GM19023 (cell line): ENCODE measurements around the gene GLI2.

Source experiments
- ATAC-seq: cut with Tn5 transposase; IDR thresholded peaks from one replicate; pipeline ENCODE4 v1.9.1; 2021; ENCODE audit warnings: mild to moderate bottlenecking, moderate library complexity; ENCODE audit not compliant: unreplicated experiment

GLI2 gene

DNA sequence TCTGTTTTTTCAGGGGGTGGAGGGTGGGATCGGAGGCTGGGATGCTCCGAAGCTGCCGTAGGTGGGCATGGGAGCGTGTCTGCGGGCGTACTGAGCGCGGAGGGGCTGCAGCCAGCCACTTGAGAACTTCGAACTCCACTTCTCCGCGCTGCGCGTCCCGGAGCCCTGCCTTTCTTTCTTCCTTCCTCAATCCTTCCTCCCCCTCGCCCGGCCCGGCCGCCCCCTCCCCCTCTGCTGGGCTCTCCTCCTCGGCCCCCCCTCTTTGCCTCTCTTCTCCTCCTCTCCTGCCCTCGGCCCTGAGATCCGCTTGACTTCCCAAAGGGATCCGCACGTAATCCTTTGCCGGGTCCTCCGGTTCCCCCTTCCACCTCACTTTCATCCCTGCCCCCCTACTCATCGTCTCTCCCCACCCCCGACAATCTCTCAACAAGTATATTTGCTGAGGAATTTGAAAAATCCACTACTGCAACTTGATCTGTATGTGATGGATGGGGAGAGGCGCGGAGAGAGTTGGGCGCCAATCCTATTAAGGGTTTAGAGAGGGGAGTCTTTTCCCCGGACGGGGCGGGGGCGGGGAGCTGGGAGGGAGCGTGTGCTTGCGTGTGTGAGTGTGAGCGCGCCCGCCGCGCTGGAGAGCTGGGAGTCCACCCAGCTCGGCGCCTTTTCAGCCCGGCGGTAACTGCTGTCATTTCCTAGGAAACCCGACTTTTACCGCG lies 1.1 kb downstream of the GLI2 start:
- ATAC-seq = no peak

DNA sequence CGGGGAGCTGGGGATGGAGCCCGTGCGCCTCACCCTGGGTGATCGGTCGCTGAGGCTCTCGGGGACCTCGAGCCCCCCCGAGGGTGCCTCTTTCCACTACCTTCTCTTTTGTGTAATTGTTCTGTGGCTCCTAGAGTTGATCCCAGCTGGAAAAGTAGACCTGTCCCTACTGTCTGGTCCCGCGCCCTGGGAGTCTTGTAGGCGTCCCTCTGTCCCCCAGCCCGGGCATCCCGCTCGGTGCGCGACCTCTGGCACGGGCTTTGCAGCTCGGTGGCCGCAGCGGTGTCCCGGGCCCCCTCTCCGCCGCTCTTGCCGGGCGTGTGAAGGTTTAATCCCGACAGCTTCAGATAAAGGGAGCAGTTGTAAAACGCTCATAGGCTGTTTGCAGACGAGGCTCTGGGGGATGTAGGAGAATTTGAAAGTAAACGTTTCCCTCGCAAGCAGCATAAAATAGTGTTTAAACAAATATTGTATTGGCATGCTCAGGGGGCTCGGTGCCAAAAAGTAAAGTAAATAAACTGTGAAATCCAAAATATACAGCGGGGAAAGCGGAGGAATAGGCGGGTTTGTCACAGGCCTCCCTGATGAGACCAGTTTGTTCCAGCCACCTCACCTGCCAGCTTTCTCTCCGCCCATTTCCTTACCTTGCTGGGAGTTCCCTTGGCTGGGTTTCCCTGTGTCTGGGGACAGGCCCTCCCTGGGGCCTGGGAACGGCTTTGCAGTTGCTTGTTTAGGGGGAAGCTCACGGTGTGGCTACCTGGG lies 1.9 kb downstream of the GLI2 start:
- no peak for ATAC-seq

DNA sequence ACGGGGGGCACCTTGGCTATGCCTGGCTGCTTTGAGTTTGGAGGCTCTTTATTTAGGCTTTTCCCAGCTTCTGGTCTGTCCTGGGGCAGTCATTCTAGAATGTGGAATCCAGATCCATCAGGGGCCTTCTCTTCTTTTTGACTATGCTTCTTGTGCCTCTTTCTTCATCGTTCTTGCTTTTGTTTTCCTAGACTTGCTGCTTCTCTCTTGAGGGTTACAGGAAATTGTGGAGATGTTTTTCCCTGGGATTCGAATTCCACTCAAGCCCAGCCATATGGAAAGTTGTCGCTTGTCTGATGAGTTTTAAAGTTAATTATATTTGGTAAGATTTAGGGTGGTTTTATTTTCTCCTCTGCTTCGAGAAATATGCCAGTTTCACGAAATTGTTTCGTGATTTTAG lies 2.4 kb downstream of the GLI2 start:
- no peak for ATAC-seq

DNA sequence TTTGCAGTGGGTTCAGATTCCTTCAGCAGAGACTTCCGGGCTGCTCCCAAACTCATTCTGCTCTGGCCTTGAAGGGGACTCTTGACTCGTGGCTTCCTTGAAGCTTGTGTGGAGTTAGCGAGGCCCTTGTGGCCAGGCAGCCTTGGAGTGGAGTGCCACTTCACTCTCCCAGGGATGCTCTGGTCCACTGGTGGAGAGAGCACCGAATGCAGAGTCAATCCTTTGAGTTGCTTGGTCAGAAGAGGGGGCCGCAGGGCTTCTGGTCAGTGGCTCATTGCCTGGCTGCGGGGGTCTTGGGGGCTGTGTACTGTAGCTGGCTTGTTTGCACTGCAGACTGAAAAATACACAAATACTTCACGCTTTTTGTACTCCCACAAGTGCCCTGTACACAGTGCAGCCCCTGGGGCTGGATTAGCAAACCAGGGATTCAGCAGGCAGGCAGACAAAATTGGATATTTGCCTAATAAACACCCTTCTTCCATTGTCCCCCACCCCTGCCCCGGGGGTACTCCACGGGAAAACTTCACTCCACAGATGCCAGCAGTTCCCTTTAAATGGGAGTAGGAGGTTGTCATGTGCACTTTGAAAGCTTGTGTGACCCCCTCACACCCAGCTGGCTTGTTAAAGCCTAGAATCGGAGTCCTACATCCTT lies 3.2 kb downstream of the GLI2 start:
- ATAC-seq = no peak

DNA sequence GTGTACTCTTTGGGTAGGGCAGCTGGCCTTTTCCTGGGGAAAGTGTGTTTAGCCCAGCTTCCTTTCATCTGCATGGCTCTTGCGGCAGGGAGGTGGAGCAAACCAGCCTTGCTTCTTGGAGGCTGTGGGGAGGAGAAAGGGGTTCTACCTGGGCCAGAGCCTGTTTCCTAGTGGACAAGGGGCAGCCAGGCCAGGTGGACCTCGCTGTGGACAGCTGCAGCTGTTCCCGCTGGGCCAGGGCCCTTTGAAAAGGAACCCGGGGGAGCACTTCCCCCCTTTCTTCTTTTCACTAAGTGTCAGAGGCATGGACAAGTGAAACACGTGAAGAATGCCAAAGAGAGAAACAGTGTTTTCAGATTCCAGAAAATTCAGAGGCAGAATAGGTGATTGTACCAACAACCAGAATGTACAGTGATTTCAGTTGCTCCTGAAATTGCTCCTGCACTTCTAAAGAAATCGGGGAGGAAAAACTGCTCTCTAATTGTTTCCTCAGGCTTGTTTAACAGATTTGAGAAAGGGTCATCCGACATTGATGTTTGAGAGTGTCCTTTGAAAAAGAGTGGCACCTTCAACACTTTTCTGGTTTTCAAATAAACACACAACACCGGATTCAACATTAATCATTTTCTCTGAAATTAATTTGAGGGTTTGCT lies 3.9 kb downstream of the GLI2 start:
- no peak for ATAC-seq

DNA sequence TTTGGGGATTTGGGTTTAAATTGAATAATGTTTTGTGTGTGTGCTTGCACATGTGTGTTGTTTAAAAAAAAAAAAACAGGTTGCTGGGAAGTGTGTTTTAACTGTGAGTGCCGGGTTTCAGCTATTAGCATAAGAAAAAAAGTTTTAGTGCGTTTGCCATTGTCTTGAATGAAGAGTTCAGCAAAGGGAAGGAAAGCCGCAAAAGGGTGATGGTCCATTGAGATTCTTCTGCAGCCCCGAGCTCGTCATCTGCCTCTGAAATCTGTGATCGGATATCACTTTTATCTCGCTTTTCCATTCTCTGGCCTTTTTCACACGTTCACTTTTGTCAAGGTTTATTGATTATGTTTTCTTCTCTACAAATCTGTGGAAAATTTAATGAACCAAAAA lies 4.7 kb downstream of the GLI2 start:
- ATAC-seq = no peak

DNA sequence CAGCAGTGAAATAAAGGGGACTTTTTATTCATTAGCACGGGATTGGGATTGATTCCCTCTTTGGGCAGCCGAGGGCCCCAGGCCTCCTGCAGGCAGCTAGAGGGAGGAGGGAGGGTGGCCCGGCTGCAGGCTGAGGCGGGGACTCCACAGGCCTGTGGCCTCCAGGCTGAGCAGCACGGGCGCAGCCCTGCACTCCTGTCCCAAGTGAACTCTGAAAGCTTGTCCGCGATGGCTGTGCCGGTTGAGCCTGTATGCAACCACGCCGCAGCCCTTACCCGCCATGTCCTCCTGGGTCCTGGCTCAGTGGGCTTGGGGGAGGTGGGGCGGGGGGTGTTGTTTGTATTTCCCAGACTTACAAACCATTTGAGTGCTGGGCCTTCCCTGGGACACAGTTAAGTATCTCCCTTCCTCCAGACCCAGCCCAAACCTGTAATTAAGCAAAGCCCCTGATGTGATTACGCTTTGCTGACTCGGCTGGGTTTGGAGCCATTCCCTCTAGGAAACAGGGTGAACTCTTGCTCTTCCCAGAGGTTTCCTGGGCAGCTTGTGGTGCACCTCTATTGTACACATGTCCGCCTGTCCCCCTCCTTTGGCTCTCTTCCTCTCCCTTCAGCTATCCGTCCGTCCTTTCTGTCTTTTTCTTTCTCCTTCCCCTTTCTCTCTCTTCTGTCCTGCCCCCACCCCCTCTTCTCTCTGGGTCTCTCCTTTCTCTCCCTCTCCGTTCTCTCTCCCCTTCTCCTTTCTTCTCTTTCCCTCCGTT lies 5.3 kb downstream of the GLI2 start:
- ATAC-seq = no peak

DNA sequence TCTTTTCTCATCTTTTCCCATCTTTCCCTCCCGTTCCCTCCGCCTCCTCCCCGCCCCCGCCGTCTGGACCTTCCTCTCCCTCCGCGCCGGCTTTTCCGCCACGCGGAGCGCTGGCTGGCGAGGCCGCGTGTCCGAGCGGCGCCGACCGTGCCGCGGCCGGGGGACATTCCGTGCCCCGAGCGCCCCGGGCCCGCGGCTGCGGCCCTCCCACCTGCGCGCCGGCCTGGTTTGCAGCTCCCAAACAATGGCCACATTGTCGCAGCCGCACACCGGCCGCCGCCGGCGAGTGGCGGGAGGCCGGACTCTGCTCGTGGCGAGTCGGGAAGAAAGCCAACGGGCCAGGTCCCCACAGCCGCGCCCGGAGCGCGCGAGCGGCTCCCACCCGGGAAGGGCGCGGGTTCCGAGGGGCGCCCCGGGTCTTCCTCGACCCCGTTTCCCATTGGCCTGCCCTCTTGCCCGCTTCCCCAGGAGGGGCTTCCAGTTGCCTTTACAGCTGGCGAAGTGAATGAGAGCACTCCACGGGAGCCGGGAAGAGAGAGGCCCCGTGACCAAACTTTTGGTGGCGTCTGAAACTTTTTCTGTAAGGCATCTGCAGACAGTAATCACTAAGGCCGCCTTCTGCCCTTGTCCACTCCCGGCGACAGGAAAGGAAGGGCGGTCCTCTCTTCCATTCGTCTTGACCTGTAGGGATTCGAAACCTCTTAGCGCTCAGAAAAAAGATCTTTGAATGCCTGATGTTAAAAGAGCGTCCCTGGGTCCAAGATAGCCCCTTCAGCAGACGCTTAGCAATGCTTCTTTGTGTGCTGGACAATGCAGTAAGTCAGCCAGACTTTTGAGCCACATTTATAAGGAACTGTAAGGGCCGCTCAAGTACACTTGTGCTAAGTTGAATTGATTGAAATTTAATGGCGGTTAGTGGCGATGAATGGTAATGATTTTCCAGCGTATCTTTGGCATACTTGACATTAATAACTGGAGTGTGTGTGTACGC lies 6.2 kb downstream of the GLI2 start:
- no peak for ATAC-seq

DNA sequence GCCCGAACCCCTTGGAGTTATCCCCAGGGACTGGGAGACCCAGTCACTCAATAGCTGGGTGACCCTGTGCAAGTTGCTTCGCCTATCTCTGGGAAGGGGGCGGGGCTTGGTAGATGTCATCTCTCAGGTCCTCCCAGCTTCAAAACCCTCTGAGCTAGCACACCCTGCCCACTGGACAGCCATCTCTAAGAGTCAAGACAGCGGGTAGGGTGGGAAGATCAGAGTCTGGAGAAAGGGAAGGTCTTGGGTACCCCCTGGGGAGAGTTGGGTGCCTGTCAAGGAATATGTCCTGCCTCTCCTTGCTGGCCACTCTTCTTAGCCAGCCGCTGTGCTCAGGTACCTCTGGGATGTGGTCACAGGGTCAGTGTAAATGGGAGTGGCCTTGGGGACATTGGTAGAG lies 8.0 kb downstream of the GLI2 start:
- no peak for ATAC-seq

DNA sequence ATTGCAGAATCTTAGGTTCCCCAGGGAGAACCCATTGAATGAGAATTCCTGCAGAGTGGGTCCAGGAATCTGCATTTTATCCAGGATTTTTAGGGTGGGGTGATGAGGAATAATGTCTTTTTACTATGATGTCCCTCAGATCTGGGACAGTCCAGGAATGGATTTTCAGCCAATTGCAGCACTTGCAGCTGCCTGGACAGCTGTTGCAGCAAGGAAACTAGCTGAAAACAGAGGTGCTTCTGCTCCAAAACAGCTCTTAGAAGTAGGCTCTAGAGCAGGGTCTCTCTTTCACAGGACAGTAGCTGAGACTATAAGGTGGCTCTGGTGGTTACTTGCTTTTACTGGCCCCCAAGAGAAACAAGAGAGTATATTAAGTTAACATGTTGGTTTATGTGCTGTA lies 9.1 kb downstream of the GLI2 start:
- ATAC-seq = no peak

DNA sequence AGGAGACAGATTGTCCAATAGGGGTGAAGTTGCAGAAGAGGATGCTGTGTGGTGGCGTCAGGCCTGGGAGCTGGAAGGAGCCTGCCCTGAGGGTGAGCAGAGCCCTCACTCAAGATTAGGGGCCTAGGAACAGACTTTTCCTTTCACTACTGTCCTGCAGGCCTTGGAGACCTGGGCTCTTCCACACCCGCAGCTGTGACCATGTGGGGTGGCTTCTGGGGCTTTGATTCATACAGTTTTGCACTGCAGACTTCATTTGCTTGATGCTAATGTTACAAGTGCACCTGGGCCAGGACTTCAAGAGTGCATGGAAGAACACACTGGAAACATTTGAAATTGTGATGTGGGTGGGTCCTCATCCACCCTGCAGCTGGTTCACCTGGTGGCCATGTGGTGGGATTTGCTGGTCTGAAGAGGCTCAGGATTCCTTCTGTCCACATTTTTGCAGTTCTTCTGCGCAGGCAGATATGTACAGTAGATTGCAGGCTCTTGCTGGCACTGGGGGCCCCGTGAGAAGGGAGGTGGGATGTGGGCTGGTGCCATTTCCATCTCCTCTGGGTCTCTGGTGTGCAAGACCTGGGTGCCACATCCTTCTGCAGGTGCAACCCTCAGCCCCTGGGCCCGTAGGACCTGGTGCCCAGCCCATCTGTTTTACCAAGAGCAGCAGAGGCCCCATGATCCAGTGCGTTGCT lies 9.9 kb downstream of the GLI2 start:
- ATAC-seq = no peak

DNA sequence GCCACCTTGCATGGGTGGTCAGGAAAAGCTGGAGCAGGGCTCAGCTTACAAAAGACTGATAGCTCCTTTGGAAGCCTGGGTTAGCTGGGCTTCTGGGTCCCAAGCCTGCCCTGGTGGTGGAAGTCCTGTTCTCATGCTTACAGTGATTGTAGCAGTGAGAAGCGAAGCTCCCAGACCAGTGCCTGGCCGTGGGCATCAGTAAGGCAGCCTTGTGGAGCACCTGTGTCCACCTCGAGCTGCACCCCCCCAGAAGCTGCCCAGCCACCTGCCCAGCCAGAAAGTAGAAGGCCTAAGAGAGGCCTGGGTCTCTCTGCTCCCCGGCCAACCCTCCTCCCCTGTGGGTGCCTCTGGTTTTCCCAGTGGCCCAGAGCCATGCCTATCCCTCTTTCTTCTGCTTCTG lies 10.5 kb downstream of the GLI2 start:
- ATAC-seq = no peak

DNA sequence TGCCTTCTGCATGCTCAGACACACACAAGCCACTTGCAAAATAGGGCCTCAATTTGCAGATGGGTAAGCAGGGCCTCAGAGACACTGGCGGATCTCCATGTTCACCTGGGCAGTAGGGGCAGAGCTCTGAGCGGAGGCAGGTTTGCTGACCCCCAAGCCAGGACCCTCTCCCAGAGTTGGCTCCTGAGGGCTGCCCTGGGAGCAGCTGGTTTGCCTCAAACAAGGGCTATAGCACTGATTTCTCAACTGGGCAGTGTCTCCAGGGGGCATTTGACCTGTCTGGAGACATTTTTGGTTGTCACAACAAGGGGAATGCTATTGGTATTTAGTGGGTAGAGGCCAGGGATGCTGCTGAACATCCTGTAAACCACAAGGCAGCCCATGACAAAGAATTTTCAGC lies 11.6 kb downstream of the GLI2 start:
- no peak for ATAC-seq

DNA sequence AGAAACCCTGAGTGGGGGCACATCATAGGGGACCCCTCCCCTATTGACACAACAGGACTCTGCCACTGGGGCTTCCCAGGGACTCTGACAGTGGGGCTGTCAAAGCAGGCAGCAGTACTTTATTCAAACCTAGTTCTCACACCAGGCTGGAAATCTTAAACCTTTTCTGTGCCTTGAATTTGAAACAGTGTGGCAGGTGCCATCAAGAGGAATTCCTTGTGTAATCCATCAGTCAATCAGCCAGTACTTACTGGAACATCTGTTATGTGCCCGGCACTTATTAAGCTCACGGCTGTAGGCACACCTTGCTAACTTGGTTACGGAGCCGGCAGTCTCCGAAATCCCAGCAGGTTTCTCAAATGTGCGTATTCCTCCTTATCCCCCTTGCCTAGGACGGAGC lies 12.0 kb downstream of the GLI2 start:
- no peak for ATAC-seq

DNA sequence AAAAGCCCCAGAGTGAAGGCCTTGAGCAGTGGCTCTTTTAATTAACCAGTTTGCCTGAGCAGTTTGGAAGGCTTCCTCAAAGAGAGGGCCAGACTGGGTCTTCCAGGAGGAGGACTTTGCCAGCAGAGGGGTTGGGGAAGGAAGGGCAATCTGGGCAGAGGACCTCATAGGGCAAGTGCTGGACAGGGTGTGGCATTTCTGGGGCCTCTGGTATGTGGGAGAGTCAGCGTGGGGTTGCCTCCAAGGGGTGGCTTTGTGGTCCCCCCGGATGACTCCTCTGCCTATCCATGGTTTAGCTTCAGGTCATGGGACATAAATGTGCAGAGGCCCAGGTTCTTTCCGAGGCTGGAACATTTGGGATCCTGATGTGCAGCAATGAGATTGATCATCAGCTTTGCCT lies 12.6 kb downstream of the GLI2 start:
- ATAC-seq = no peak

DNA sequence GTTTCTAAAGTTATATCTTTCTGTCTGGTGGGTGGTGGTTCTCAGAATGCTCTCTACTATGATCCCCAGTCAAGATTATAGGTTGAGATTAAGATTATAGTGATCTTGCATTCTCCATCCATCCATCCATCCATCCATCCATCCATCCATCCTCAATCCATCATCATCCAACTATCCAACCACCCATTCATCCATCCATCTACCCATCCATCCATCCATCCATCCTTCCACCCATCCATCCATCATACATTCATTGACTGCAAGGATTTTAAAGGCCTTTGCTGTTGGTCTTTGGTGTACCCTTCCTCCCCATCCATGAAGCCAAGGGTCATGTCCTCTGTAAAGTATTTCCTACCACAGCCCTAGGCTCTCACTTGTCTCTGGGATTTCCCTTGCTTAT lies 13.1 kb downstream of the GLI2 start:
- no peak for ATAC-seq

DNA sequence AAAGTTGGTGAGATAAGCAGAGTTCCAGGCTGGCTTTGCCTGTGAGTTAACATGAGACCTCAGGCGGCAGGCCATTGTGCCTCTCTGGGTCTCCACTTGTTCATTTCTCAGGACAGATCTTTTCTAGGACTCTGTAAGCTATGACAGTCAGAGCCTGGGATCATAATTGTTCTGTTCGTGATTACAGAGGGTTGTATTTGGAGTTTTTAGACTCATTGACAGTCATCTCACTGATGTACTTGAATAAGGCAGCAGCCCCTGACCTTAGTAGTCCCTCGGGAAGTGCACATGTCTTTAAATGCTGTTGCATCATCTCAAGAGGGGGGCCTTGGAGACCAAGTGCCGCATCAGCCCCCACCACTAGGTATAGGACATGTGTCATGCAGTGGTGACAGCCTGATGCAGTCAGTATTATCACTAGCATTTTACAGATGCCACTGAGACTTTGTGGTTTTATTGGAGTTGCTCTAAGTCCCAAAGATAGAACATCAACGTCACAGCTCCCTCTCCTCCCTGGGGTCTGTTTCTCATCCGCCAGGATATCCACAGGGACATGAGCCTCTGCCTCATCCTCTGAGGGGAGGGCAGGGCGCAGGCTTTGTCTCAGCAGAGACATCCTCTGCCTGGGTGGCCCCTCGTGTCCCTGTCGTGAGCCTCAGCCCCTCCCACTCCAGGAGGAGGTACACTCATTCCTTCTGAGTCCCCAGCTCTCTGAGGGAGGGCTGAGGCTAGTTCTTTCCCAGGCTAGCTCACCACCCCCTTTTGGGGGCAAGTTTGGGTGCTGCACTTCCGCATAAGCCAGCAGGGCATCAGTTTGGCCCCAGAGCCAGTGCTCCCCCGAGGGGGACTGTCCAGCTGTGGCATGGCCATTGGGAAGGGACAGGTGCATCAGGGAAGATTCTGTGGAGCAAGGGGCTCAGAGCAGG lies 14.1 kb downstream of the GLI2 start:
- no peak for ATAC-seq
